ENCODE results near the gene SCMH1.

DNA sequence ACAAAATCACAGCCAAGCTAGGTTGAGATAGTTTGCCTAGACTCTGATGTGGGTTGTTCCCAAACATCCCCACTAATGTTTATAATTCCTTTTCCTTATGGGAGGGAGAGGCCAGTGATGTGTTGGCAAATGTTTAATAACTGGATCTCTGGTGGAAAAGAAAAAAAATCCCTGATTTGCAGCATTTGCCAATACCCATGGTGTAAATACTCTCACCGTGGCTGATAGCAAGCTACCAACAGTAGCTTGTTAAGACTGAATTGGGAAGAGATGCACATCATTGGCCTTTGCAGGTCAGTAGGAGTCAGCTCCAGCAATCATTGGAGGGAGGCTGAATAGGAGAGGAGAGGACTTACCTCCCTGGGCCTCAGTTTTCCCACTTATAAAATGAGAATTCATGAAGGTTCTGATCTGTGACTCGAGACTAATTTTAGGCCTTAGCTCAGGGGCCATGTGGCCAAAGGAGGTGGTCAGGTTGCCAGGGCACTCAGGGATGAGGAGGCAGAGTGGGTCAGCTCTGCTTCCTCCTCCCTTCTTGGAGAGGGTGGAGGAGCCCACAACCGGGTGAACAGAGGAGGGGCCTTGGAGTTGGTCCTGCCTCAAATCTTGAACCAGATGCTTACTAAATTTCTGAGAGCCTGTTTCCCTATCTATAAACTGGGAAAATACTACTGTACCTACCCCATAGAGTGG, 20.0 kb upstream of the SCMH1 start:
- TF ChIP-seq, protein P1, sequence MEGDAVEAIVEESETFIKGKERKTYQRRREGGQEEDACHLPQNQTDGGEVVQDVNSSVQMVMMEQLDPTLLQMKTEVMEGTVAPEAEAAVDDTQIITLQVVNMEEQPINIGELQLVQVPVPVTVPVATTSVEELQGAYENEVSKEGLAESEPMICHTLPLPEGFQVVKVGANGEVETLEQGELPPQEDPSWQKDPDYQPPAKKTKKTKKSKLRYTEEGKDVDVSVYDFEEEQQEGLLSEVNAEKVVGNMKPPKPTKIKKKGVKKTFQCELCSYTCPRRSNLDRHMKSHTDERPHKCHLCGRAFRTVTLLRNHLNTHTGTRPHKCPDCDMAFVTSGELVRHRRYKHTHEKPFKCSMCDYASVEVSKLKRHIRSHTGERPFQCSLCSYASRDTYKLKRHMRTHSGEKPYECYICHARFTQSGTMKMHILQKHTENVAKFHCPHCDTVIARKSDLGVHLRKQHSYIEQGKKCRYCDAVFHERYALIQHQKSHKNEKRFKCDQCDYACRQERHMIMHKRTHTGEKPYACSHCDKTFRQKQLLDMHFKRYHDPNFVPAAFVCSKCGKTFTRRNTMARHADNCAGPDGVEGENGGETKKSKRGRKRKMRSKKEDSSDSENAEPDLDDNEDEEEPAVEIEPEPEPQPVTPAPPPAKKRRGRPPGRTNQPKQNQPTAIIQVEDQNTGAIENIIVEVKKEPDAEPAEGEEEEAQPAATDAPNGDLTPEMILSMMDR (IDR thresholded peaks at IDR 0.05; ENCODE audit: low read depth, low read length, poor library complexity, severe bottlenecking): no peak
- TF ChIP-seq EZH2phosphoT487 (IDR thresholded peaks at IDR 0.05; ENCODE audit: borderline replicate concordance, low read length): no peak
